ENCODE results near the gene HEPHL1.

Gene HEPHL1

GRCh38 chr11:94018721-94019120 is 2.4 kb upstream of the HEPHL1 start:
- DNase-seq, result no peak

GRCh38 chr11:94023856-94024255 is 2.7 kb downstream of the HEPHL1 start:
- DNase-seq, result no peak

- DNase-seq, result no peak
These were observed 3.4 kb downstream of the HEPHL1 start for GRCh38 chr11:94024547-94024946.

GRCh38 chr11:94025690-94026394 is 4.7 kb downstream of the HEPHL1 start:
- DNase-seq, result no peak

- no peak for DNase-seq
These were observed 6.1 kb downstream of the HEPHL1 start for GRCh38 chr11:94027210-94027609.

GRCh38 chr11:94028436-94028835 is 7.3 kb downstream of the HEPHL1 start:
- DNase-seq, result no peak

- DNase-seq, result no peak
These were observed 8.9 kb downstream of the HEPHL1 start for GRCh38 chr11:94030059-94030458.

- no peak for DNase-seq
These were observed 10.5 kb downstream of the HEPHL1 start for GRCh38 chr11:94031625-94032024.

GRCh38 chr11:94032066-94032465 is 10.9 kb downstream of the HEPHL1 start:
- DNase-seq, result no peak

GRCh38 chr11:94032725-94033124 is 11.6 kb downstream of the HEPHL1 start:
- DNase-seq, result no peak

GRCh38 chr11:94034207-94034606 is 13.1 kb downstream of the HEPHL1 start:
- DNase-seq, result no peak

GRCh38 chr11:94036096-94036495 is 14.9 kb downstream of the HEPHL1 start:
- DNase-seq, result no peak

GRCh38 chr11:94043241-94043640 is 22.1 kb downstream of the HEPHL1 start:
- DNase-seq, result no peak

GRCh38 chr11:94046796-94047195 is 25.6 kb downstream of the HEPHL1 start:
- DNase-seq, result no peak

- DNase-seq, result no peak
These were observed 27.0 kb downstream of the HEPHL1 start for GRCh38 chr11:94048032-94048709.

GRCh38 chr11:94049351-94049750 is 28.2 kb downstream of the HEPHL1 start:
- no peak for DNase-seq

- no peak for DNase-seq
These were observed 37.5 kb downstream of the HEPHL1 start for GRCh38 chr11:94058630-94059029.

GRCh38 chr11:94059065-94059464 is 37.9 kb downstream of the HEPHL1 start:
- DNase-seq, result no peak

- no peak for DNase-seq
These were observed 39.2 kb downstream of the HEPHL1 start for GRCh38 chr11:94060401-94060800.

GRCh38 chr11:94062360-94062759 is 41.2 kb downstream of the HEPHL1 start:
- no peak for DNase-seq

- DNase-seq, result no peak
These were observed 45.8 kb downstream of the HEPHL1 start for GRCh38 chr11:94066901-94067429.

- no peak for DNase-seq
These were observed 47.6 kb downstream of the HEPHL1 start for GRCh38 chr11:94068764-94069163.
